ENCODE results near the gene HSF2BP. TPM values are rescaled to one million over a fixed set of nuclear protein-coding genes. Genes with fewer than 3 reads are reported as not detected.

The HSF2BP gene
- total and polyA plus RNA-seq, 2 experiments from 2014 or later: 0.22 to 3.6 TPM

DNA sequence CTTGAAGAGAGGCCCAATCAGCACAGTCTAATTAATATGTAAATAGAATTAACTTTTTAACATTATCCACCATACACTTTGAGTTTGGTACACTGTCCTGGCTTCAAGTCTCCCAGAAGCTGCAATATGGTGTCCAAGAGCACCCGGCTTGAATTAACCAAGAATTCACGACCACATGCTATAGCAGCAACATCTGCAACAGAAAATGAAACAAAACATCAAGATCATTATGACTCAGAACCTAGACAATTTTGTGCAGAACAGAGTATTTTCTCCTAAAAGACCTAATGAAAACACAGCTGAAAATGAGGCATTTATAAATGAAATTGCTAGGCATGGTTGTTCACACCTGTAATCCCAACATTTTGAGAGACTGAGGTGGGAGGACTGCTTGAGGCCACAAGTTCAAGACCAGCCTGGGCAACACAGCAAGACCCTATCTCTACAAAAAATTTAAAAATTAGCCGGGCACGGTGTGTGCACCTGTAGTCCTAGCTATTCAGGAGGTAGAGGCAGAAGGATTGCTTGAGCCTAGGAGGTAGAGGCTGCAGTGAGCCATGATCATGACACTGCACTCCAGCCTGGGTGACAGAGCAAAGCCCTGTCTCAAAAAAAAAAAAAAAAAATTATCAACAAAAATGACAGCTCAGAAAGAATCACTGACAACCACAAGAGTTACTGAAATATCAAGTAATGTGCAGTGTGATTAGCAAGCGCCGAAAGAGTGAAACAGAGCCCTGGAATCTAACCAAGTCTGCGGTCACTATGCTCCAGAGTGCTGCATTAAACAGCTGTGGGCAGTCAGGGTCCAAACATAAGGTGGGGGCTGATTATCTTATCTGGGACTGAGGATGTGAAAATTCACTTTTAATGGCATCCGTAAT, 45.3 kb downstream of the HSF2BP start:
- no peaks in the 10 kb centered on the region for H3K4me1 ChIP-seq (ENCODE audit: low read depth)
- TF ChIP-seq, protein P1, sequence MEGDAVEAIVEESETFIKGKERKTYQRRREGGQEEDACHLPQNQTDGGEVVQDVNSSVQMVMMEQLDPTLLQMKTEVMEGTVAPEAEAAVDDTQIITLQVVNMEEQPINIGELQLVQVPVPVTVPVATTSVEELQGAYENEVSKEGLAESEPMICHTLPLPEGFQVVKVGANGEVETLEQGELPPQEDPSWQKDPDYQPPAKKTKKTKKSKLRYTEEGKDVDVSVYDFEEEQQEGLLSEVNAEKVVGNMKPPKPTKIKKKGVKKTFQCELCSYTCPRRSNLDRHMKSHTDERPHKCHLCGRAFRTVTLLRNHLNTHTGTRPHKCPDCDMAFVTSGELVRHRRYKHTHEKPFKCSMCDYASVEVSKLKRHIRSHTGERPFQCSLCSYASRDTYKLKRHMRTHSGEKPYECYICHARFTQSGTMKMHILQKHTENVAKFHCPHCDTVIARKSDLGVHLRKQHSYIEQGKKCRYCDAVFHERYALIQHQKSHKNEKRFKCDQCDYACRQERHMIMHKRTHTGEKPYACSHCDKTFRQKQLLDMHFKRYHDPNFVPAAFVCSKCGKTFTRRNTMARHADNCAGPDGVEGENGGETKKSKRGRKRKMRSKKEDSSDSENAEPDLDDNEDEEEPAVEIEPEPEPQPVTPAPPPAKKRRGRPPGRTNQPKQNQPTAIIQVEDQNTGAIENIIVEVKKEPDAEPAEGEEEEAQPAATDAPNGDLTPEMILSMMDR (IDR thresholded peaks at IDR 0.05; ENCODE audit: low read depth, low read length): no peak
- H3K27ac ChIP-seq: no peak overlapping the region
- H3K9me3 ChIP-seq (ENCODE audit: low read depth): no peaks in the 10 kb centered on the region
- H3K4me3 ChIP-seq: no peak overlapping the region
- no peaks in the 10 kb centered on the region for H3K27me3 ChIP-seq
- DNase-seq (ENCODE audit: low read depth in 1 of 2, low spot score in 1 of 2): peak in 1 of 2 donors; percentile 78
- H3K36me3 ChIP-seq: no peaks in the 10 kb centered on the region

DNA sequence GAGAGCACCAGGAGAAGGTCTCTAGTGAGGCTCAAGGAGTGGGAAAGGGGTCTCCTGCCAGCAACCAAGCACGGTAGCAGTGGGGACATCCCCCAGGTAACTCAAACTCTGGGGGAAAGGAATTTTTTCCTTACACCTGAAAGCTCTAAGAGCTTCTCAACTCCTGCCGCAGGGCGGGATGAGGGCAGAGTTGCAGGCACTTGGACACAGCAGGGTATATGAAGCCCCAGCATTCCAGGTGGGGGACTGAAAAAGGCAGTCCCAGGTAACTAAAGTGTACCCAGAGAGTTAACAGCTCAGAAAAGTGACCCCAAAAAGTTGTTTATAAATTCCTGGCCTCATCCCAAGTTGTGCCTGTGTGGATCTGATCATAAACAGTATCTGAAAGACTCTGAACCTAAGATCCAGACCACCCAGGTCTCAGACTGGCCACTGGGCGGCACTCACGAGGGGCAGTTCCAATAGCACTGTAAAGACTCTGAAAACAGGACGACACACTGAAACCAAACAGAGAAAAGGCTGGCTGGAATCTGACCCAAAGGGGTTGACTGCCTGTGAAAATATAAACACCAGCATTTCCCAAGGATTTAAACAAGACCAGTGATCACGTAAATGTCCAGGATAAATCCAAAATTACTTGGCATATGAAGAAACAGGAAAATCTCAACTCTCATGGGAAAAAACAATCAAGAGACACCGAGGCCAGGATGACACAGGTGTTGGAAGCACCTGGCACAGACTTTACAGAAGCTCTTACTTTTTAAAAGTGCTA, 47.5 kb downstream of the HSF2BP start:
- Histone ChIP-seq H3K27ac (no peak overlapping the region), H3K4me1 (ENCODE audit: low read depth) (no peaks in the 10 kb centered on the region), H3K36me3 (no peaks in the 10 kb centered on the region), H3K4me3 (no peak overlapping the region), H3K9me3 (ENCODE audit: low read depth) (no peaks in the 10 kb centered on the region), H3K27me3 (no peaks in the 10 kb centered on the region)
- TF ChIP-seq, protein P1 (IDR thresholded peaks at IDR 0.05; ENCODE audit: low read depth, low read length): peak; percentile 95
- DNase-seq (ENCODE audit: low read depth in 1 of 2, low spot score in 1 of 2): peak; percentile 73 to 76

DNA sequence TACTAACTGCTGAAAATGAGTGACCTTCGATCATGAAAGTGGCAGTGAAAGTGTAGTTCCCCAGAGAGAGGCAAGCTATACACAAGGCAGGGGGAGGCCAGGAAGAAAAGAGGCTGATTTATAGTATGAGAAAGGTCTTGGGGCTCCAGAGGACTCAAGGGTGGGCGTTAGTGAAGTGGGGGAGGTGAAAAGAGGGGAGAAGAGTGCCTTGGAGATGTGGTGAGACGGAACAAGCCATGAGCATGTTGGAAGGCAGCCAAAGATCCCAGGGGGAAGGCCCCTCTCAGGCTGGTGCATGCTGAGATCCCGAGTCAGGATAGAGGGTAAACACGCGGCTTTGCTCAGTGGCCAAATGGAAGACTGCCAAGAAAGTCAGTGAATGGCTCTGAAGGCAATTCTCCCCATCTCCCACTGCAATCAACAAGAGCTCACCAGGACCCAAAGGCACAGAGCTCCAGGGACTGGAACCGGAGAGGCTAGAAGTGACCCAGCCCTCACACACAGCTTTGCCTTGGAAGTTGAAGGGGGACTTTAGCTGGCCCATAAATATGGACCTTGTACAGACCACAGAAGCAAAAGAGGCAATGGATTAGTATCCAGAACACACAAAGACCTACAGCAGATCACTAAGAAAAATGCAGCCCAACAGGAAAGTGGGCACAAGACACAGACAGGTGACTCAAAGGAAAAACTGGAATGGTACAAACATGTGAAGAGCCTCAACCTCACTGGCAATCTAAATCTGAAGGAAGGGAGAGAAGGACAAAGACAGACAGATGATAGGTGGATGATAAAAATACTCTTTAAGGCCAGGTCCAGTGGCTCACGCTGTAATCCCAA, 49.6 kb downstream of the HSF2BP start:
- DNase-seq (ENCODE audit: low read depth in 1 of 2, low spot score in 1 of 2): peak; percentile 30 to 85
- H3K27ac ChIP-seq: no peak overlapping the region
- no peaks in the 10 kb centered on the region for H3K27me3 ChIP-seq
- no peak overlapping the region for H3K4me3 ChIP-seq
- TF ChIP-seq, protein P1 (IDR thresholded peaks at IDR 0.05; ENCODE audit: low read depth, low read length): no peak
- no peaks in the 10 kb centered on the region for H3K36me3 ChIP-seq
- H3K4me1 ChIP-seq (ENCODE audit: low read depth): no peaks in the 10 kb centered on the region
- no peaks in the 10 kb centered on the region for H3K9me3 ChIP-seq (ENCODE audit: low read depth)

DNA sequence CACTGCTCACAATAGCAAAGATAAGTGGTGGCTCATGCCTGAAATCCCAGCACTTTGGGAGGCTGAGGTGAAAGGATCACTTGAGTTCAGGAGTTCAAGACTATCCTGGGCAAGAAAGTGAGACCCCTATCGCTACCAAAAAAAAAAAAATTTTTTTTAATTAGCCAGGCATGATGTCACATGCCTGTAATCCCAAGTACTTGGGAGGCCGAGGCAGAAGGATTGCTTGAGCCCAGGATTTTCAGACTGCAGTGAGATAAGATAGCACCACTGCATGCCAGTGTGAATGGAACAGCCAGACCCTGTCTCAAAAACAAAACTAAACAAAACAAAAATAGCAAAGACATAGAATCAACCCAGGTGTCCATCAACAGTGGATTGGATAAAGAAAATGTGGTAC, 50.6 kb downstream of the HSF2BP start:
- no peaks in the 10 kb centered on the region for H3K27me3 ChIP-seq
- H3K27ac ChIP-seq: no peak overlapping the region
- H3K36me3 ChIP-seq: no peaks in the 10 kb centered on the region
- H3K9me3 ChIP-seq (ENCODE audit: low read depth): no peaks in the 10 kb centered on the region
- TF ChIP-seq, protein P1 (IDR thresholded peaks at IDR 0.05; ENCODE audit: low read depth, low read length): no peak
- DNase-seq (ENCODE audit: low read depth in 1 of 2, low spot score in 1 of 2): no peak
- no peak overlapping the region for H3K4me3 ChIP-seq
- H3K4me1 ChIP-seq (ENCODE audit: low read depth): no peaks in the 10 kb centered on the region

DNA sequence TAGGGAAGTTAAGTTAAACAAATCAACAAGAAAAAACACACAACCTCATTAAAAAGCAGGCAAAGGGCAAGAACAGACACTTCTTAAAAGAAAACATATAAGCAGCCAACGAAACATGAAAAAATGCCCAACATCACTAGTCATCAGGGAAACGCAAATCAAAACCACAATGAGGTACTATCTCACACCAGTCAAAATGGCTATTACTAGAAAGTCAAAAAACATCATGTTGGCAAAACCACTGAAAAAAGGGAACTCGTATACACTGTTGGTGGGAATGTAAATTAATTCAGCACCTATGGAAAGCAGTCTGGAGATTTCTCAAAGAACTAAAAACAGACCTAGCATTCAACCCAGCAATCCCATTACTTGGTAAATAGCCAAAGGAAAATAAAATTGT, 51.1 kb downstream of the HSF2BP start:
- H3K36me3 ChIP-seq: no peaks in the 10 kb centered on the region
- TF ChIP-seq, protein P1 (IDR thresholded peaks at IDR 0.05; ENCODE audit: low read depth, low read length): no peak
- H3K9me3 ChIP-seq (ENCODE audit: low read depth): no peaks in the 10 kb centered on the region
- no peaks in the 10 kb centered on the region for H3K4me1 ChIP-seq (ENCODE audit: low read depth)
- H3K27ac ChIP-seq: no peak overlapping the region
- H3K4me3 ChIP-seq: no peak overlapping the region
- peak in 1 of 2 donors; percentile 80 for DNase-seq (ENCODE audit: low read depth in 1 of 2, low spot score in 1 of 2)
- no peaks in the 10 kb centered on the region for H3K27me3 ChIP-seq
